Gastroesophageal sphincter (tissue), 3 donors: Measurements from ENCODE around the gene IFI16.

Experiments used
- POLR2AphosphoS5 ChIP-seq: sonication (generic); formaldehyde crosslinking; IDR thresholded peaks from one replicate; pipeline ENCODE4 v1.6.1; 2017; ENCODE audit warnings: antibody characterized with exemption
- TF ChIP-seq, protein P1 (sequence below), 4 experiments: fragments of 200-600 bp in 2 of 4; fragments of 450-650 bp in 2 of 4; sonication (generic) in 1 of 4; IDR thresholded peaks; one replicate each; pipeline ENCODE4 v1.5.1; 2017 to 2019; ENCODE audit warnings: antibody characterized with exemption in 4 of 4, mild to moderate bottlenecking in 2 of 4, moderate library complexity in 2 of 4

DNA sequence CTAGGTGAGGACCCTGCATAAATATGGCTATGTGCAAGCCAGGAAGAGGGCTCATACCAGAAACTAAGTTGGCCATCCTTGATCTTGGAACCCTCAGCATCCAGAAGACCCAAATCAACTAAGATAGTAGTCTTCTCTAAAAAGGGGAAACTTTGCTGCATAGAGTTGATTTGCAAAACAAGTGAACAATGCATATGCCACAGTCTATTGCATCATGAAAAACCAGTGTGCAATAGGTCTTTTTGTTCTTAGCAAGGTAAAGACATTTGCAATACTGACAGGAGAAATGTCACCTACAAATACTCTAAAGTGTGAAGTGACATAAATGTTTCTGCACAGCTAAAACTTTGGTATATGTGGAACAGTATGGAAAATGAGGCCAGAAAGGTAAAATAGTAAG lies 2.0 kb upstream of the IFI16 start:
- TF ChIP-seq, protein P1, sequence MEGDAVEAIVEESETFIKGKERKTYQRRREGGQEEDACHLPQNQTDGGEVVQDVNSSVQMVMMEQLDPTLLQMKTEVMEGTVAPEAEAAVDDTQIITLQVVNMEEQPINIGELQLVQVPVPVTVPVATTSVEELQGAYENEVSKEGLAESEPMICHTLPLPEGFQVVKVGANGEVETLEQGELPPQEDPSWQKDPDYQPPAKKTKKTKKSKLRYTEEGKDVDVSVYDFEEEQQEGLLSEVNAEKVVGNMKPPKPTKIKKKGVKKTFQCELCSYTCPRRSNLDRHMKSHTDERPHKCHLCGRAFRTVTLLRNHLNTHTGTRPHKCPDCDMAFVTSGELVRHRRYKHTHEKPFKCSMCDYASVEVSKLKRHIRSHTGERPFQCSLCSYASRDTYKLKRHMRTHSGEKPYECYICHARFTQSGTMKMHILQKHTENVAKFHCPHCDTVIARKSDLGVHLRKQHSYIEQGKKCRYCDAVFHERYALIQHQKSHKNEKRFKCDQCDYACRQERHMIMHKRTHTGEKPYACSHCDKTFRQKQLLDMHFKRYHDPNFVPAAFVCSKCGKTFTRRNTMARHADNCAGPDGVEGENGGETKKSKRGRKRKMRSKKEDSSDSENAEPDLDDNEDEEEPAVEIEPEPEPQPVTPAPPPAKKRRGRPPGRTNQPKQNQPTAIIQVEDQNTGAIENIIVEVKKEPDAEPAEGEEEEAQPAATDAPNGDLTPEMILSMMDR (IDR thresholded peaks at IDR 0.05) = no peak
- no peak for TF ChIP-seq POLR2AphosphoS5
